WTC11 (cell line): ENCODE results near the gene CEBPA. TPM values are rescaled to one million over a fixed set of nuclear protein-coding genes. Genes with fewer than 3 reads are reported as not detected.

Source experiments
- ATAC-seq: fragments of 200-7000 bp; cut with Tn5 transposase; 2 replicates; pipeline ENCODE4 v1.10.0; 2021; ENCODE audit warnings: mild to moderate bottlenecking, moderate library complexity
- CTCF ChIA-PET: fragments of 300-600 bp; sonication (Branson Sonifier 250); formaldehyde crosslinking; loops from one replicate; lab custom pipeline; 2021; ENCODE audit warnings: antibody characterized with exemption; lab: Charles Lee
- POLR2A ChIA-PET: fragments of 350-600 bp; sonication (Branson Sonifier 250); formaldehyde crosslinking; loops from one replicate; lab custom pipeline; 2021; ENCODE audit warnings: antibody characterized with exemption; lab: Charles Lee
- DNase-seq: peaks from one replicate; pipeline ENCODE4 v3.0.0; 2021; ENCODE audit warnings: low spot score
- H3K27ac Mint-ChIP-seq: 2 replicates; pipeline ENCODE4 v1.8.0; 2021; ENCODE audit warnings: mixed read lengths
- H3K27me3 Mint-ChIP-seq: 2 replicates; pipeline ENCODE4 v1.8.0; 2021; ENCODE audit warnings: low read depth, mild to moderate bottlenecking, moderate library complexity, mixed read lengths
- H3K36me3 Mint-ChIP-seq: 2 replicates; pipeline ENCODE4 v1.8.0; 2021; ENCODE audit warnings: mixed read lengths
- H3K4me1 Mint-ChIP-seq: 2 replicates; pipeline ENCODE4 v1.8.0; 2022; ENCODE audit warnings: mixed read lengths
- H3K4me3 Mint-ChIP-seq: 2 replicates; pipeline ENCODE4 v1.8.0; 2021; ENCODE audit warnings: mild to moderate bottlenecking, moderate library complexity, mixed read lengths
- H3K9me3 Mint-ChIP-seq: 2 replicates; pipeline ENCODE4 v1.8.0; 2021; ENCODE audit warnings: mixed read lengths
- AR ChIP-seq: fragments of 250-450 bp; sonication (Bioruptor Pico); IDR thresholded peaks from 2 replicates; pipeline ENCODE4 v1.9.0; 2021; ENCODE audit warnings: mild to moderate bottlenecking
- ARID4B ChIP-seq: sonication (generic); formaldehyde crosslinking; IDR thresholded peaks from 2 replicates; pipeline ENCODE4 v1.8.0; 2023; ENCODE audit warnings: missing genetic modification reagents, mild to moderate bottlenecking, borderline replicate concordance
- ATF6 ChIP-seq: sonication (generic); formaldehyde crosslinking; IDR thresholded peaks from 2 replicates; pipeline ENCODE4 v1.8.1; 2023; ENCODE audit warnings: mild to moderate bottlenecking, missing genetic modification reagents
- FOXP1 ChIP-seq: sonication (generic); formaldehyde crosslinking; IDR thresholded peaks from 2 replicates; pipeline ENCODE4 v1.8.0; 2022; ENCODE audit warnings: missing genetic modification reagents, mild to moderate bottlenecking, moderate library complexity, borderline replicate concordance
- GABPB1 ChIP-seq: sonication (generic); formaldehyde crosslinking; IDR thresholded peaks from 2 replicates; pipeline ENCODE4 v1.8.1; 2023; ENCODE audit warnings: mild to moderate bottlenecking, missing genetic modification reagents
- GRHL2 ChIP-seq: fragments of 250-450 bp; sonication (Bioruptor Pico); IDR thresholded peaks from 2 replicates; pipeline ENCODE4 v1.8.0; 2022; ENCODE audit warnings: mild to moderate bottlenecking, moderate library complexity; ENCODE audit not compliant: insufficient replicate concordance, severe bottlenecking
- HMGA2 ChIP-seq: fragments of 250-450 bp; sonication (Bioruptor Pico); IDR thresholded peaks from 2 replicates; pipeline ENCODE4 v1.4.0; 2021; ENCODE audit warnings: mild to moderate bottlenecking, moderate library complexity
- JUN ChIP-seq: sonication (generic); formaldehyde crosslinking; IDR thresholded peaks from 2 replicates; pipeline ENCODE4 v1.8.0; 2023; ENCODE audit warnings: mild to moderate bottlenecking, missing genetic modification reagents
- MAX ChIP-seq: sonication (generic); formaldehyde crosslinking; IDR thresholded peaks from 2 replicates; pipeline ENCODE4 v1.8.0; 2022; ENCODE audit warnings: mild to moderate bottlenecking, missing genetic modification reagents
- NFE2L1 ChIP-seq: sonication (generic); formaldehyde crosslinking; IDR thresholded peaks from 2 replicates; pipeline ENCODE4 v1.8.1; 2023; ENCODE audit warnings: missing genetic modification reagents
- NFYB ChIP-seq: sonication (generic); formaldehyde crosslinking; conservative IDR thresholded peaks from 2 replicates; pipeline ENCODE4 v1.8.0; 2022; ENCODE audit warnings: low read depth, missing genetic modification reagents
- NR1H2 ChIP-seq: sonication (generic); formaldehyde crosslinking; IDR thresholded peaks from 2 replicates; pipeline ENCODE4 v1.9.0; 2021; ENCODE audit warnings: mild to moderate bottlenecking, moderate library complexity, missing genetic modification reagents
- NR3C1 ChIP-seq: sonication (generic); formaldehyde crosslinking; conservative IDR thresholded peaks from 2 replicates; pipeline ENCODE4 v1.8.1; 2023; ENCODE audit warnings: low read depth, mild to moderate bottlenecking, missing genetic modification reagents
- RELA ChIP-seq: sonication (generic); formaldehyde crosslinking; IDR thresholded peaks from 2 replicates; pipeline ENCODE4 v1.8.1; 2022; ENCODE audit warnings: missing genetic modification reagents, mild to moderate bottlenecking, borderline replicate concordance
- RORB ChIP-seq: fragments of 250-450 bp; sonication (Bioruptor Pico); IDR thresholded peaks from 2 replicates; pipeline ENCODE4 v1.9.0; 2021; ENCODE audit warnings: mild to moderate bottlenecking
- SMAD4 ChIP-seq: sonication (generic); formaldehyde crosslinking; IDR thresholded peaks from 2 replicates; pipeline ENCODE4 v1.8.0; 2022; ENCODE audit warnings: mild to moderate bottlenecking, missing genetic modification reagents
- ZMAT4 ChIP-seq: fragments of 250-450 bp; sonication (Bioruptor Pico); IDR thresholded peaks from 2 replicates; pipeline ENCODE4 v1.9.0; 2021; ENCODE audit warnings: mild to moderate bottlenecking
- ZNF232 ChIP-seq: sonication (generic); formaldehyde crosslinking; IDR thresholded peaks from 2 replicates; pipeline ENCODE4 v1.8.0; 2022; ENCODE audit warnings: mild to moderate bottlenecking, missing genetic modification reagents
- ZNF396 ChIP-seq: fragments of 250-450 bp; sonication (Bioruptor Pico); IDR thresholded peaks from 2 replicates; pipeline ENCODE4 v1.8.0; 2021; ENCODE audit warnings: mild to moderate bottlenecking, moderate library complexity, borderline replicate concordance
- ZNF425 ChIP-seq: fragments of 250-450 bp; sonication (Bioruptor Pico); conservative IDR thresholded peaks from 2 replicates; pipeline ENCODE4 v1.9.0; 2021; ENCODE audit warnings: mild to moderate bottlenecking
- ZNF671 ChIP-seq: fragments of 250-450 bp; sonication (Bioruptor Pico); IDR thresholded peaks from 2 replicates; pipeline ENCODE4 v1.8.0; 2021; ENCODE audit warnings: mild to moderate bottlenecking
- total RNA-seq: library from RNA; stranded (reverse); gene quantifications from 3 replicates; pipeline ENCODE4 v1.2.3, GENCODE V29; 2021

Gene CEBPA
- total RNA-seq, 1 experiment from 2014 or later: 5.6 TPM

- Mint-ChIP-seq H3K27me3 (no peaks in the 10 kb centered on the region; the same call in 1 of the 2 replicates), H3K4me3 (no peak overlapping the region), H3K9me3 (no peaks in the 10 kb centered on the region), H3K36me3 (no peaks in the 10 kb centered on the region), H3K27ac (no peak overlapping the region)
- DNase-seq: no peak
- TF ChIP-seq RORB (CRISPR knock-in tag) (no peak), HMGA2 (CRISPR knock-in tag) (no peak), GABPB1 (CRISPR knock-in tag) (no peak), ZNF425 (CRISPR knock-in tag) (no peak), ZNF671 (CRISPR knock-in tag) (no peak), ZNF232 (CRISPR knock-in tag) (no peak)
- TF ChIP-seq, all 79 proteins: peak for 0
- ATAC-seq: no peak
- peaks cover 19% of the 10 kb centered on the region for H3K4me1 Mint-ChIP-seq
- POLR2A ChIA-PET: no interaction called here
- CTCF ChIA-PET: interaction anchor here (2.6 kb wide), 1 partner anchor 47 kb away, joined by 7 read pairs; no protein-coding TSS in a partner anchor
Measured at GRCh38 chr19:33282036-33282671, 20.2 kb downstream of the CEBPA start.

- H3K36me3 Mint-ChIP-seq: no peaks in the 10 kb centered on the region
Measured at GRCh38 chr19:33281296-33281926, 20.9 kb downstream of the CEBPA start.

More at GRCh38 chr19:33281296-33281926, 20.9 kb downstream of the CEBPA start:
- H3K27ac Mint-ChIP-seq: no peak overlapping the region
- peaks cover 19% of the 10 kb centered on the region for H3K4me1 Mint-ChIP-seq
- H3K27me3 Mint-ChIP-seq: no peaks in the 10 kb centered on the region; the same call in 1 of the 2 replicates
- TF ChIP-seq ATF6 (CRISPR knock-in tag) (no peak), FOXP1 (CRISPR knock-in tag) (no peak), AR (CRISPR knock-in tag) (no peak), NFYB (CRISPR knock-in tag) (no peak), NR1H2 (CRISPR knock-in tag) (no peak), ZNF671 (CRISPR knock-in tag) (no peak), JUN (CRISPR knock-in tag) (no peak), NR3C1 (CRISPR knock-in tag) (no peak), ARID4B (no peak), RELA (no peak), GRHL2 (CRISPR knock-in tag) (no peak), NFE2L1 (CRISPR knock-in tag) (no peak), ZMAT4 (CRISPR knock-in tag) (no peak), SMAD4 (CRISPR knock-in tag) (no peak), MAX (CRISPR knock-in tag) (no peak), ZNF396 (CRISPR knock-in tag) (no peak)
- TF ChIP-seq, all 79 proteins: peak for 0
- CTCF ChIA-PET: interaction anchor here (2.6 kb wide), 1 partner anchor 46 kb away, joined by 7 read pairs; no protein-coding TSS in a partner anchor
- H3K4me3 Mint-ChIP-seq: no peak overlapping the region
- ATAC-seq: no peak
- POLR2A ChIA-PET: no interaction called here
- H3K9me3 Mint-ChIP-seq: no peaks in the 10 kb centered on the region
- no peak for DNase-seq
